Tibial artery (tissue), 4 donors: ENCODE data around the gene APLNR.

ENCODE experiments used
- DNase-seq, 2 donors: peaks; one replicate each; pipeline ENCODE4 v3.0.0-alpha.2; 2019
- H3K27ac ChIP-seq, 2 donors: fragments of 200-600 bp; sonication (generic) in 1 of 2; 1 replicate in 1 of 2; 2 replicates in 1 of 2; pipeline ENCODE4 v1.5.1; 2018 to 2019; ENCODE audit warnings: mild to moderate bottlenecking in 1 of 2
- H3K27me3 ChIP-seq, 2 donors: fragments of 200-600 bp; sonication (generic) in 1 of 2; one replicate each; pipeline versions ENCODE4 v1.5.1 to v1.6.0; 2016 to 2019
- H3K36me3 ChIP-seq, 3 donors: fragments of 200-600 bp; sonication (generic) in 2 of 3; one replicate each; pipeline ENCODE4 v1.5.1; 2016 to 2019; ENCODE audit warnings: mild to moderate bottlenecking in 2 of 3
- H3K4me1 ChIP-seq, 4 donors: fragments of 200-600 bp; sonication (generic) in 2 of 4; 1 replicate in 3 of 4; 2 replicates in 1 of 4; pipeline ENCODE4 v1.5.1; 2016 to 2019
- H3K4me3 ChIP-seq, 2 donors: fragments of 200-600 bp; sonication (generic) in 1 of 2; 1 replicate in 1 of 2; 2 replicates in 1 of 2; pipeline ENCODE4 v1.5.1; 2018 to 2019; ENCODE audit warnings: mild to moderate bottlenecking in 2 of 2
- H3K9me3 ChIP-seq, 3 donors: fragments of 200-600 bp; sonication (generic) in 1 of 3; one replicate each; pipeline ENCODE4 v1.5.1; 2016 to 2019
- CTCF ChIP-seq, 2 experiments: fragments of 200-600 bp in 1 of 2; fragments of 450-650 bp in 1 of 2; IDR thresholded peaks; one replicate each; pipeline ENCODE4 v1.5.1; 2017 to 2019; ENCODE audit warnings: antibody characterized with exemption in 2 of 2, mild to moderate bottlenecking in 1 of 2, moderate library complexity in 1 of 2
- intact Hi-C: fragments of 100-400 bp; cut with DNase I; formaldehyde crosslinking; loops from one replicate; pipeline ENCODE4 v1.15.0; 2023; ENCODE audit warnings: low total_unique reads

APLNR gene

GRCh38 chr11:57231539-57232253 is 5.4 kb downstream of the APLNR start:
- intact Hi-C loops: no loop called here
- Histone ChIP-seq H3K27me3 (peaks cover 0 to 50% of the 10 kb centered on the region in 2 donors), H3K4me3 (no peak overlapping the region), H3K9me3 (no peaks in the 10 kb centered on the region), H3K27ac (no peak overlapping the region), H3K36me3 (no peaks in the 10 kb centered on the region), H3K4me1 (no peaks in the 10 kb centered on the region)
- no peak for DNase-seq
- no peak for TF ChIP-seq CTCF (IDR thresholded peaks at IDR 0.05)

GRCh38 chr11:57230791-57231538 is 6.1 kb downstream of the APLNR start:
- Histone ChIP-seq H3K27me3 (peaks cover 0 to 43% of the 10 kb centered on the region in 2 donors), H3K27ac (no peak overlapping the region)

GRCh38 chr11:57230316-57230715 is 6.7 kb downstream of the APLNR start:
- intact Hi-C loops: no loop called here
- Histone ChIP-seq H3K9me3 (no peaks in the 10 kb centered on the region), H3K27me3 (peaks cover 0 to 37% of the 10 kb centered on the region in 2 donors), H3K4me1 (no peaks in the 10 kb centered on the region), H3K4me3 (no peak overlapping the region), H3K27ac (no peak overlapping the region), H3K36me3 (no peaks in the 10 kb centered on the region)
- DNase-seq: no peak
- TF ChIP-seq CTCF (IDR thresholded peaks at IDR 0.05): no peak

More at GRCh38 chr11:57230791-57231538, 6.1 kb downstream of the APLNR start:
- no peak overlapping the region for H3K4me3 ChIP-seq
- DNase-seq: no peak
- no peak for TF ChIP-seq CTCF (IDR thresholded peaks at IDR 0.05)
- intact Hi-C loops: no loop called here
- H3K9me3 ChIP-seq: no peaks in the 10 kb centered on the region
- no peaks in the 10 kb centered on the region for H3K4me1 ChIP-seq
- H3K36me3 ChIP-seq: no peaks in the 10 kb centered on the region

- Histone ChIP-seq H3K4me1 (no peaks in the 10 kb centered on the region), H3K4me3 (no peak overlapping the region), H3K9me3 (no peaks in the 10 kb centered on the region), H3K27me3 (peaks cover 0 to 20% of the 10 kb centered on the region in 2 donors), H3K36me3 (no peaks in the 10 kb centered on the region), H3K27ac (no peak overlapping the region)
- TF ChIP-seq CTCF (IDR thresholded peaks at IDR 0.05): no peak
- no peak for DNase-seq
- intact Hi-C loops: no loop called here
Measured at GRCh38 chr11:57228600-57228999, 8.4 kb downstream of the APLNR start.

- H3K27me3 ChIP-seq: peaks cover 0 to 10% of the 10 kb centered on the region in 2 donors
- no peak overlapping the region for H3K4me3 ChIP-seq
- intact Hi-C loops: no loop called here
Measured at GRCh38 chr11:57224537-57224936, 12.5 kb downstream of the APLNR start.

More at GRCh38 chr11:57224537-57224936, 12.5 kb downstream of the APLNR start:
- no peak for TF ChIP-seq CTCF (IDR thresholded peaks at IDR 0.05)
- H3K36me3 ChIP-seq: no peaks in the 10 kb centered on the region
- DNase-seq: no peak
- H3K9me3 ChIP-seq: no peaks in the 10 kb centered on the region
- H3K4me1 ChIP-seq: peaks cover 0 to under 1% (median 0%) of the 10 kb centered on the region in 4 donors
- H3K27ac ChIP-seq: no peak overlapping the region
